Measurements from ENCODE around the gene EMID1. TPM values are rescaled to one million over a fixed set of nuclear protein-coding genes. Genes with fewer than 3 reads are reported as not detected.

The EMID1 gene
- total RNA-seq, 1 donor from 2014 or later: 6.7 TPM

- H3K36me3 Mint-ChIP-seq: peaks cover 15% of the 10 kb centered on the region
- Histone ChIP-seq H3K27me3 (no peaks in the 10 kb centered on the region), H4K20me1 (ENCODE audit: low read depth) (peaks cover 18% of the 10 kb centered on the region), H3K4me1 (peaks cover 12% of the 10 kb centered on the region), H3K27ac (no peak overlapping the region), H3K36me3 (no peaks in the 10 kb centered on the region), H3K9me3 (ENCODE audit: low read depth) (no peaks in the 10 kb centered on the region), H3K9ac (no peak overlapping the region), H3K79me2 (ENCODE audit: low read depth) (peaks cover 45% of the 10 kb centered on the region), H2AFZ (replicated peaks) (no peak overlapping the region), H3F3A (ENCODE audit: low read depth) (peaks cover 19% of the 10 kb centered on the region), H3K4me3 (no peak overlapping the region), H3K4me2 (no peak overlapping the region)
- peaks cover 12% of the 10 kb centered on the region for H3K27me3 Mint-ChIP-seq (ENCODE audit: insufficient read depth, low read depth)
- no peaks in the 10 kb centered on the region for H3K9me3 Mint-ChIP-seq
- DNase-seq (ENCODE audit: low spot score): no peak
- TF ChIP-seq CTCF (IDR thresholded peaks at IDR 0.05): no peak
- TF ChIP-seq EZH2phosphoT487 (IDR thresholded peaks at IDR 0.05): no peak
- TF ChIP-seq EZH2 (IDR thresholded peaks at IDR 0.05): no peak
- H3K27ac Mint-ChIP-seq: no peak overlapping the region
- no peak overlapping the region for H3K4me3 Mint-ChIP-seq
- peaks cover 27% of the 10 kb centered on the region for H3K4me1 Mint-ChIP-seq
Measured at GRCh38 chr22:29265305-29265704, 59.6 kb downstream of the EMID1 start.

GRCh38 chr22:29265929-29266328 is 60.2 kb downstream of the EMID1 start:
- Histone ChIP-seq H3K4me1 (peaks cover 18% of the 10 kb centered on the region), H3K4me2 (peak overlapping the region; percentile 95), H3K27ac (no peak overlapping the region), H3K27me3 (no peaks in the 10 kb centered on the region), H3K4me3 (no peak overlapping the region), H3K79me2 (ENCODE audit: low read depth) (peaks cover 51% of the 10 kb centered on the region), H3K9me3 (ENCODE audit: low read depth) (no peaks in the 10 kb centered on the region), H3F3A (ENCODE audit: low read depth) (peaks cover 19% of the 10 kb centered on the region), H3K36me3 (no peaks in the 10 kb centered on the region), H2AFZ (replicated peaks) (no peak overlapping the region), H3K9ac (no peak overlapping the region), H4K20me1 (ENCODE audit: low read depth) (peaks cover 24% of the 10 kb centered on the region)
- peaks cover 19% of the 10 kb centered on the region for H3K36me3 Mint-ChIP-seq
- H3K27ac Mint-ChIP-seq: peak overlapping the region; percentile 90
- peaks cover 33% of the 10 kb centered on the region for H3K4me1 Mint-ChIP-seq
- TF ChIP-seq EZH2phosphoT487 (IDR thresholded peaks at IDR 0.05) (no peak), EZH2 (IDR thresholded peaks at IDR 0.05) (no peak), CTCF (IDR thresholded peaks at IDR 0.05) (no peak)
- H3K9me3 Mint-ChIP-seq: no peaks in the 10 kb centered on the region
- no peak for DNase-seq (ENCODE audit: low spot score)
- H3K4me3 Mint-ChIP-seq: peak overlapping the region; percentile 95
- peaks cover 12% of the 10 kb centered on the region for H3K27me3 Mint-ChIP-seq (ENCODE audit: insufficient read depth, low read depth)

GRCh38 chr22:29266564-29267461 is 61.1 kb downstream of the EMID1 start:
- Mint-ChIP-seq H3K4me1 (peaks cover 39% of the 10 kb centered on the region), H3K9me3 (no peaks in the 10 kb centered on the region), H3K36me3 (peaks cover 23% of the 10 kb centered on the region), H3K27ac (peak overlapping the region; percentile 90), H3K27me3 (ENCODE audit: insufficient read depth, low read depth) (peaks cover 12% of the 10 kb centered on the region), H3K4me3 (peak overlapping the region; percentile 95)
- TF ChIP-seq EZH2 (IDR thresholded peaks at IDR 0.05): no peak
- TF ChIP-seq EZH2phosphoT487 (IDR thresholded peaks at IDR 0.05): no peak
- TF ChIP-seq CTCF (IDR thresholded peaks at IDR 0.05): no peak
- H3K4me1 ChIP-seq: peaks cover 26% of the 10 kb centered on the region
- peak overlapping the region; percentile 100 for H3K27ac ChIP-seq
- H3K79me2 ChIP-seq (ENCODE audit: low read depth): peaks cover 60% of the 10 kb centered on the region
- no peaks in the 10 kb centered on the region for H3K27me3 ChIP-seq
- DNase-seq (ENCODE audit: low spot score): peak; percentile 55
- H3K36me3 ChIP-seq: no peaks in the 10 kb centered on the region
- peak overlapping the region; percentile 89 for H3K4me3 ChIP-seq
- H3K4me2 ChIP-seq: peak overlapping the region; percentile 95
- H3K9me3 ChIP-seq (ENCODE audit: low read depth): no peaks in the 10 kb centered on the region
- peak overlapping the region; percentile 100 for H2AFZ ChIP-seq (replicated peaks)
- peaks cover 33% of the 10 kb centered on the region for H4K20me1 ChIP-seq (ENCODE audit: low read depth)
- peaks cover 12% of the 10 kb centered on the region for H3F3A ChIP-seq (ENCODE audit: low read depth)
- peak overlapping the region; percentile 100 for H3K9ac ChIP-seq

Data from neural progenitor cell (in vitro differentiated cells).